ENCODE data around the gene KIAA0753.

KIAA0753 gene

GRCh38 chr17:6641247-6641863, 844 bp upstream of the KIAA0753 start:
- DNase-seq (ENCODE audit: low read depth): no peak

GRCh38 chr17:6639586-6640535, 650 bp downstream of the KIAA0753 start:
- DNase-seq (ENCODE audit: low read depth): no peak

- no peak for DNase-seq (ENCODE audit: low read depth)
Observed at GRCh38 chr17:6639014-6639585, 1.4 kb downstream of the KIAA0753 start.

GRCh38 chr17:6638046-6638908, 2.2 kb downstream of the KIAA0753 start:
- no peak for DNase-seq (ENCODE audit: low read depth)

- no peak for DNase-seq (ENCODE audit: low read depth)
Observed at GRCh38 chr17:6637458-6637840, 3.1 kb downstream of the KIAA0753 start.

- DNase-seq (ENCODE audit: low read depth): no peak
Observed at GRCh38 chr17:6636616-6637457, 3.7 kb downstream of the KIAA0753 start.

GRCh38 chr17:6636105-6636504, 4.4 kb downstream of the KIAA0753 start:
- DNase-seq (ENCODE audit: low read depth): no peak

GRCh38 chr17:6633263-6633662, 7.2 kb downstream of the KIAA0753 start:
- no peak for DNase-seq (ENCODE audit: low read depth)

GRCh38 chr17:6632530-6632929, 8.0 kb downstream of the KIAA0753 start:
- DNase-seq (ENCODE audit: low read depth): no peak

GRCh38 chr17:6630390-6630789, 10.1 kb downstream of the KIAA0753 start:
- DNase-seq (ENCODE audit: low read depth): no peak

- no peak for DNase-seq (ENCODE audit: low read depth)
Observed at GRCh38 chr17:6627019-6627418, 13.5 kb downstream of the KIAA0753 start.

- no peak for DNase-seq (ENCODE audit: low read depth)
Observed at GRCh38 chr17:6626616-6627015, 13.9 kb downstream of the KIAA0753 start.

- DNase-seq (ENCODE audit: low read depth): no peak
Observed at GRCh38 chr17:6623941-6624340, 16.6 kb downstream of the KIAA0753 start.

GRCh38 chr17:6611231-6611630, 29.3 kb downstream of the KIAA0753 start:
- DNase-seq (ENCODE audit: low read depth): no peak

GRCh38 chr17:6610011-6610410, 30.5 kb downstream of the KIAA0753 start:
- DNase-seq (ENCODE audit: low read depth): no peak

GRCh38 chr17:6608321-6608720, 32.2 kb downstream of the KIAA0753 start:
- DNase-seq (ENCODE audit: low read depth): no peak

GRCh38 chr17:6605142-6605541, 35.4 kb downstream of the KIAA0753 start:
- no peak for DNase-seq (ENCODE audit: low read depth)

GRCh38 chr17:6603744-6604325, 36.7 kb downstream of the KIAA0753 start:
- DNase-seq (ENCODE audit: low read depth): no peak

- DNase-seq (ENCODE audit: low read depth): no peak
Observed at GRCh38 chr17:6602141-6602540, 38.4 kb downstream of the KIAA0753 start.

GRCh38 chr17:6599364-6599763, 41.1 kb downstream of the KIAA0753 start:
- no peak for DNase-seq (ENCODE audit: low read depth)

GRCh38 chr17:6597727-6598126, 42.8 kb downstream of the KIAA0753 start:
- no peak for DNase-seq (ENCODE audit: low read depth)
